Liver (tissue), 9 donors: ENCODE results near the gene TUFT1. TPM values are rescaled to one million over a fixed set of nuclear protein-coding genes. Genes with fewer than 3 reads are reported as not detected.
"Not testable (repeated sequence)": the region's sequence is repeated elsewhere in the genome, so short reads cannot be mapped to it uniquely, and the experiment has no call there.

Experiments
- DNase-seq: peaks from one replicate; pipeline ENCODE4 v3.0.0-alpha.2; 2017; ENCODE audit warnings: low spot score
- H3K27ac ChIP-seq, 2 donors: one replicate each; pipeline ENCODE4 v1.7.0; 2013; ENCODE audit warnings: inconsistent platforms in 2 of 2, low read length in 2 of 2, control low read depth in 1 of 2, low read depth in 1 of 2, mild to moderate bottlenecking in 1 of 2
- H3K27me3 ChIP-seq, 4 donors: one replicate each; pipeline versions ENCODE4 v1.6.1 to v1.7.0; 2013; ENCODE audit warnings: low read length in 3 of 4, inconsistent platforms in 1 of 4, mild to moderate bottlenecking in 1 of 4, moderate library complexity in 1 of 4; ENCODE audit not compliant: control insufficient read depth in 4 of 4, insufficient read depth in 4 of 4
- H3K36me3 ChIP-seq, 4 donors: one replicate each; pipeline versions ENCODE4 v1.6.1 to v1.7.0; 2013; ENCODE audit warnings: low read length in 3 of 4, mild to moderate bottlenecking in 3 of 4, low read depth in 1 of 4, moderate library complexity in 1 of 4; ENCODE audit not compliant: control insufficient read depth in 4 of 4, insufficient read depth in 3 of 4
- H3K4me1 ChIP-seq, 4 donors: one replicate each; pipeline versions ENCODE4 v1.6.1 to v1.7.0; 2013; ENCODE audit warnings: low read length in 3 of 4, mild to moderate bottlenecking in 3 of 4, moderate library complexity in 1 of 4; ENCODE audit not compliant: control insufficient read depth in 4 of 4, insufficient read depth in 4 of 4
- H3K4me3 ChIP-seq, 3 donors: one replicate each; pipeline versions ENCODE4 v1.6.1 to v1.7.0; 2013; ENCODE audit warnings: low read length in 3 of 3, control low read depth in 1 of 3, low read depth in 1 of 3, mild to moderate bottlenecking in 1 of 3
- H3K9ac ChIP-seq, 2 donors: one replicate each; pipeline ENCODE4 v1.7.0; 2013; ENCODE audit warnings: low read length in 2 of 2, mild to moderate bottlenecking in 2 of 2, moderate library complexity in 2 of 2, control low read depth in 1 of 2, low read depth in 1 of 2
- H3K9me3 ChIP-seq, 4 donors: one replicate each; pipeline versions ENCODE4 v1.6.1 to v1.7.0; 2013; ENCODE audit warnings: low read length in 3 of 4; ENCODE audit not compliant: control insufficient read depth in 4 of 4
- ATF3 ChIP-seq: IDR thresholded peaks from 2 replicates; pipeline ENCODE4 v1.6.1; 2016; ENCODE audit warnings: antibody characterized with exemption
- CTCF ChIP-seq: fragments of 150-350 bp; IDR thresholded peaks from 2 replicates; pipeline ENCODE4 v1.5.1; 2017; ENCODE audit warnings: improper control_type of control experiment, low read depth, low read length; ENCODE audit not compliant: missing input control
- EGR1 ChIP-seq, 2 donors: IDR thresholded peaks; 2 replicates each; pipeline ENCODE4 v1.6.1; 2016 to 2018; ENCODE audit warnings: antibody characterized with exemption in 2 of 2, low read depth in 2 of 2
- FOXA1 ChIP-seq: IDR thresholded peaks from 2 replicates; pipeline ENCODE4 v1.6.1; 2016; ENCODE audit warnings: antibody characterized with exemption
- FOXA2 ChIP-seq: IDR thresholded peaks from 2 replicates; pipeline ENCODE4 v1.6.1; 2016; ENCODE audit warnings: antibody characterized with exemption
- GABPA ChIP-seq, 2 donors: IDR thresholded peaks in 1 of 2; conservative IDR thresholded peaks in 1 of 2; 2 replicates each; pipeline ENCODE4 v1.6.1; 2016; ENCODE audit warnings: antibody characterized with exemption in 2 of 2, mild to moderate bottlenecking in 1 of 2, moderate library complexity in 1 of 2
- HNF4A ChIP-seq, 2 donors: conservative IDR thresholded peaks; 2 replicates each; pipeline ENCODE4 v1.6.1; 2016; ENCODE audit warnings: antibody characterized with exemption in 2 of 2, mild to moderate bottlenecking in 2 of 2
- HNF4G ChIP-seq: IDR thresholded peaks from 2 replicates; pipeline ENCODE4 v1.6.1; 2016; ENCODE audit warnings: antibody characterized with exemption
- JUND ChIP-seq, 2 donors: IDR thresholded peaks; 2 replicates each; pipeline ENCODE4 v1.6.1; 2016; ENCODE audit warnings: antibody characterized with exemption in 2 of 2
- MAX ChIP-seq: IDR thresholded peaks from 2 replicates; pipeline ENCODE4 v1.6.1; 2016; ENCODE audit warnings: antibody characterized with exemption
- NR2F2 ChIP-seq: IDR thresholded peaks from 2 replicates; pipeline ENCODE4 v1.6.1; 2016; ENCODE audit warnings: antibody characterized with exemption
- RAD21 ChIP-seq, 2 donors: IDR thresholded peaks; 2 replicates each; pipeline ENCODE4 v1.6.1; 2016; ENCODE audit warnings: antibody characterized with exemption in 2 of 2, mild to moderate bottlenecking in 2 of 2
- REST ChIP-seq: IDR thresholded peaks from 2 replicates; pipeline ENCODE4 v1.6.1; 2016; ENCODE audit warnings: antibody characterized with exemption, mild to moderate bottlenecking
- RXRA ChIP-seq, 2 donors: IDR thresholded peaks; 2 replicates each; pipeline ENCODE4 v1.6.1; 2017 to 2018; ENCODE audit warnings: antibody characterized with exemption in 2 of 2, mild to moderate bottlenecking in 1 of 2
- SP1 ChIP-seq: IDR thresholded peaks from 2 replicates; pipeline ENCODE4 v1.6.1; 2018; ENCODE audit warnings: antibody characterized with exemption, mild to moderate bottlenecking
- TAF1 ChIP-seq: conservative IDR thresholded peaks from 2 replicates; pipeline ENCODE4 v1.6.1; 2016; ENCODE audit warnings: antibody characterized with exemption, mild to moderate bottlenecking
- YY1 ChIP-seq: IDR thresholded peaks from 2 replicates; pipeline ENCODE4 v1.6.1; 2016; ENCODE audit warnings: antibody characterized with exemption, mild to moderate bottlenecking
- ZBTB33 ChIP-seq: IDR thresholded peaks from 2 replicates; pipeline ENCODE4 v1.6.1; 2016; ENCODE audit warnings: antibody characterized with exemption
- WGBS: extraction: QIAGEN DNeasy Blood & Tissue Kit; methylation state at CpG from one replicate; pipeline ENCODE4 v1.1.7; 2013; 5-methylcytosine and 5-hydroxymethylcytosine counted together
- polyA plus RNA-seq, 2 donors: library from polyadenylated mRNA; stranded (reverse) in 1 of 2; unstranded in 1 of 2; fragments of 200-250 nt in 1 of 2; fragments of >200 nt in 1 of 2; fragmentation: Nextera tagmentation in 1 of 2; extraction: Ambion mirVana in 1 of 2; gene quantifications; one replicate each; pipeline versions ENCODE4 v1.2.1 to v1.2.3, GENCODE V29; 2013 to 2015
- total RNA-seq, 2 donors: library from RNA; depleted of rRNA; stranded (reverse); fragments of >200 nt; gene quantifications; one replicate each; pipeline ENCODE4 v1.2.3, GENCODE V29; 2014
- donor health status: healthy.
- donor health status: healthy.
- donor health status: healthy.
- donor health status: healthy.
- donor health status: healthy.

Gene TUFT1
- total and polyA plus RNA-seq, 4 donors: 1.7 to 4.8 (median 3.0) TPM

- H3K9ac ChIP-seq: no peak overlapping the region
- H3K4me3 ChIP-seq: no peak overlapping the region
- no peak overlapping the region for H3K27ac ChIP-seq
- H3K27me3 ChIP-seq: no peaks in the 10 kb centered on the region
- H3K4me1 ChIP-seq: peaks cover 0 to 31% (median 20%) of the 10 kb centered on the region in 4 donors
- 91% methylated on average over 4 of the region's 4 CpGs for WGBS
- no peaks in the 10 kb centered on the region for H3K9me3 ChIP-seq
- TF ChIP-seq RAD21 (IDR thresholded peaks at IDR 0.05) (peak; percentile 24 to 44), HNF4A (conservative IDR thresholded peaks at IDR 0.05) (peak; percentile 27 to 49), EGR1 (IDR thresholded peaks at IDR 0.05; ENCODE audit: low read depth in 2 of 2) (no peak), MAX (no peak), FOXA1 (no peak), TAF1 (no peak)
- peaks cover 12 to 32% (median 24%) of the 10 kb centered on the region in 4 donors for H3K36me3 ChIP-seq
- no peak for DNase-seq
These were observed 19.8 kb upstream of the TUFT1 start for GRCh38 chr1:151520359-151520758.

GRCh38 chr1:151522427-151522826 is 17.7 kb upstream of the TUFT1 start:
- TF ChIP-seq HNF4A (conservative IDR thresholded peaks at IDR 0.05) (peak; percentile 19 to 21), RXRA (IDR thresholded peaks at IDR 0.05) (peak in 1 of 2 donors; percentile 17)
- H3K9me3 ChIP-seq, H3K27me3 ChIP-seq, H3K9ac ChIP-seq, H3K4me3 ChIP-seq, H3K27ac ChIP-seq, DNase-seq: not testable (repeated sequence)
- H3K36me3 ChIP-seq: peaks cover 15 to 42% (median 28%) of the 10 kb centered on the region in 4 donors
- H3K4me1 ChIP-seq: peaks cover 0 to 15% (median 9%) of the 10 kb centered on the region in 4 donors
- WGBS: 48% methylated on average over 7 of the region's 7 CpGs

- Histone ChIP-seq H3K36me3 (peaks cover 14 to 42% (median 28%) of the 10 kb centered on the region in 4 donors), H3K9ac (no peak overlapping the region), H3K27me3 (no peaks in the 10 kb centered on the region), H3K27ac (no peak overlapping the region), H3K4me1 (peaks cover 0 to 15% (median 9%) of the 10 kb centered on the region in 4 donors), H3K4me3 (no peak overlapping the region), H3K9me3 (no peaks in the 10 kb centered on the region)
- TF ChIP-seq CTCF: no peak
- TF ChIP-seq TAF1: no peak
- no peak for TF ChIP-seq HNF4G
- TF ChIP-seq GABPA (IDR thresholded peaks at IDR 0.05 in 1 of 2, conservative IDR thresholded peaks at IDR 0.05 in 1 of 2): no peak
- TF ChIP-seq EGR1 (IDR thresholded peaks at IDR 0.05; ENCODE audit: low read depth in 2 of 2): no peak
- no peak for TF ChIP-seq REST
- no peak for TF ChIP-seq RAD21 (IDR thresholded peaks at IDR 0.05)
- no peak for TF ChIP-seq ZBTB33
- TF ChIP-seq MAX: no peak
- no peak for TF ChIP-seq ATF3
- TF ChIP-seq NR2F2: no peak
- no peak for TF ChIP-seq JUND (IDR thresholded peaks at IDR 0.05)
- no peak for TF ChIP-seq RXRA (IDR thresholded peaks at IDR 0.05)
- TF ChIP-seq SP1: no peak
- TF ChIP-seq YY1: no peak
- TF ChIP-seq HNF4A (conservative IDR thresholded peaks at IDR 0.05): no peak
- TF ChIP-seq FOXA2: no peak
- no peak for TF ChIP-seq FOXA1
- no peak for DNase-seq
- WGBS: 93% methylated on average over 5 of the region's 5 CpGs
These were observed 16.8 kb upstream of the TUFT1 start for GRCh38 chr1:151523326-151523725.
